GM12878 (cell line): ENCODE data around the gene IGLL5. TPM values are rescaled to one million over a fixed set of nuclear protein-coding genes. Genes with fewer than 3 reads are reported as not detected.

Experiments
- ATAC-seq: fragments of 200-7000 bp; cut with Tn5 transposase; 3 replicates; pipeline ENCODE4 v1.9.1; 2020; ENCODE audit warnings: mild to moderate bottlenecking, moderate library complexity
- BruUV-seq: library from RNA; stranded (reverse); fragments of 400-500 nt; replicated peaks from 2 replicates; lab custom pipeline; 2021; lab: Mats Ljungman, UMichigan
- CTCF ChIA-PET: fragments of 300-600 bp; sonication (Branson Sonifier 250); formaldehyde crosslinking; extraction: SDS; loops from one replicate; lab custom pipeline; 2021; ENCODE audit warnings: inconsistent platforms; lab: Yijun Ruan, JAX
- POLR2A ChIA-PET: fragments of 350-600 bp; formaldehyde crosslinking; extraction: SDS; loops from one replicate; lab custom pipeline; 2021; ENCODE audit warnings: inconsistent platforms; lab: Charles Lee
- RAD21 ChIA-PET: fragments of 300-600 bp; sonication (Branson Sonifier 250); formaldehyde crosslinking; loops from one replicate; lab custom pipeline; 2023; ENCODE audit warnings: antibody characterized with exemption; ENCODE audit not compliant: unreplicated experiment; lab: Charles Lee
- SMC1A ChIA-PET: fragments of 300-600 bp; sonication (Branson Sonifier 250); formaldehyde crosslinking; loops from one replicate; lab custom pipeline; 2023; ENCODE audit not compliant: unreplicated experiment, uncharacterized antibody; lab: Charles Lee
- DNase-seq: peaks from one replicate; pipeline ENCODE4 v3.0.0-alpha.2; 2011; ENCODE audit warnings: low read depth, low spot score
- FAIRE-seq: peaks from 3 replicates; lab custom pipeline; 2011; peaks lifted over from hg19 to GRCh38; lab: Jason Lieb, UNC
- H2AFZ ChIP-seq: 2 replicates; pipeline ENCODE4 v1.6.0; 2011; ENCODE audit warnings: low read depth, low read length, control low read depth; ENCODE audit not compliant: control insufficient read depth
- H3K27ac ChIP-seq: 2 replicates; pipeline ENCODE4 v1.5.1; 2011; ENCODE audit warnings: control low read depth; ENCODE audit not compliant: control insufficient read depth, insufficient read depth
- H3K27me3 ChIP-seq, 2 experiments: replicated peaks in 1 of 2; 2 replicates each; pipeline versions ENCODE4 v1.6.0 to v1.6.1; 2011; ENCODE audit warnings: low read length in 1 of 2; ENCODE audit not compliant: control insufficient read depth in 2 of 2, insufficient read depth in 2 of 2
- H3K36me3 ChIP-seq, 2 experiments: 2 replicates each; pipeline ENCODE4 v1.5.1; 2011; ENCODE audit warnings: low read length in 1 of 2; ENCODE audit not compliant: control insufficient read depth in 2 of 2, insufficient read depth in 2 of 2
- H3K4me1 ChIP-seq: 2 replicates; pipeline ENCODE4 v1.6.1; 2011; ENCODE audit warnings: mild to moderate bottlenecking, low read length, moderate library complexity, mixed read lengths; ENCODE audit not compliant: control insufficient read depth, insufficient read depth
- H3K4me2 ChIP-seq: 2 replicates; pipeline ENCODE4 v1.6.0; 2011; ENCODE audit warnings: control low read depth; ENCODE audit not compliant: control insufficient read depth, insufficient read depth
- H3K4me3 ChIP-seq: fragments of 200-600 bp; sonication (generic); 2 replicates; pipeline ENCODE4 v1.5.1; 2016
- H3K79me2 ChIP-seq: 2 replicates; pipeline ENCODE4 v1.6.0; 2011; ENCODE audit warnings: low read length; ENCODE audit not compliant: control insufficient read depth, insufficient read depth
- H3K9ac ChIP-seq: 2 replicates; pipeline ENCODE4 v1.8.0; 2011; ENCODE audit warnings: low read length, control low read depth, mixed read lengths; ENCODE audit not compliant: control insufficient read depth, insufficient read depth
- H3K9me3 ChIP-seq: replicated peaks from 3 replicates; pipeline ENCODE4 v1.5.1; 2011; ENCODE audit warnings: mild to moderate bottlenecking, low read length; ENCODE audit not compliant: control insufficient read depth, insufficient read depth
- H4K20me1 ChIP-seq: 2 replicates; pipeline ENCODE4 v1.6.0; 2011; ENCODE audit not compliant: control insufficient read depth, insufficient read depth
- BACH1 ChIP-seq: fragments of 450-650 bp; IDR thresholded peaks from 2 replicates; pipeline ENCODE4 v1.6.1; 2017; ENCODE audit warnings: mild to moderate bottlenecking, borderline replicate concordance
- CREB1 ChIP-seq: IDR thresholded peaks from 2 replicates; pipeline ENCODE4 v1.6.1; 2012; ENCODE audit warnings: low read depth, mild to moderate bottlenecking, inconsistent platforms
- DPF2 ChIP-seq: fragments of 450-650 bp; IDR thresholded peaks from 2 replicates; pipeline ENCODE4 v1.6.1; 2017; ENCODE audit warnings: mild to moderate bottlenecking
- FOS ChIP-seq: IDR thresholded peaks from 3 replicates; pipeline ENCODE4 v1.6.1; 2011; ENCODE audit warnings: borderline replicate concordance; ENCODE audit not compliant: insufficient read length; ENCODE audit errors: extremely low read depth
- IKZF1 ChIP-seq: fragments of 450-650 bp; conservative IDR thresholded peaks from 2 replicates; pipeline ENCODE4 v1.6.1; 2017; ENCODE audit warnings: antibody characterized with exemption, mild to moderate bottlenecking
- KAT2A ChIP-seq: conservative IDR thresholded peaks from 2 replicates; pipeline ENCODE4 v1.6.1; 2011; ENCODE audit warnings: low read depth, low read length; ENCODE audit not compliant: control insufficient read depth
- MEF2B ChIP-seq: fragments of 450-650 bp; IDR thresholded peaks from 2 replicates; pipeline ENCODE4 v1.6.1; 2018; ENCODE audit warnings: mild to moderate bottlenecking, moderate library complexity; ENCODE audit not compliant: partially characterized antibody, poor library complexity, severe bottlenecking
- NFIC ChIP-seq: IDR thresholded peaks from 2 replicates; pipeline ENCODE4 v1.6.1; 2012; ENCODE audit warnings: low read depth, mild to moderate bottlenecking, inconsistent platforms, low read length, moderate library complexity
- POLR2AphosphoS2 ChIP-seq: IDR thresholded peaks from 2 replicates; pipeline ENCODE4 v1.6.1; 2011; ENCODE audit warnings: low read depth, mild to moderate bottlenecking, low read length, improper control_type of control experiment, moderate library complexity
- SIX5 ChIP-seq: IDR thresholded peaks from 2 replicates; pipeline ENCODE4 v1.6.1; 2011; ENCODE audit warnings: mild to moderate bottlenecking, low read depth, low read length, moderate library complexity; ENCODE audit not compliant: severe bottlenecking
- SMAD5 ChIP-seq: IDR thresholded peaks from 2 replicates; pipeline ENCODE4 v1.6.1; 2016; ENCODE audit warnings: antibody characterized with exemption, low read depth
- SMC3 ChIP-seq: IDR thresholded peaks from 2 replicates; pipeline ENCODE4 v1.6.1; 2011; ENCODE audit warnings: low read length, improper control_type of control experiment, borderline replicate concordance
- SRF ChIP-seq, 2 experiments: IDR thresholded peaks; 2 replicates each; pipeline ENCODE4 v1.6.1; 2011; ENCODE audit warnings: low read depth in 2 of 2, low read length in 2 of 2, mild to moderate bottlenecking in 1 of 2, moderate library complexity in 1 of 2
- ZNF24 ChIP-seq: fragments of 450-650 bp; IDR thresholded peaks from 2 replicates; pipeline ENCODE4 v1.6.1; 2017; ENCODE audit warnings: antibody characterized with exemption, mild to moderate bottlenecking
- ZNF622 ChIP-seq: fragments of 450-650 bp; IDR thresholded peaks from 2 replicates; pipeline ENCODE4 v1.6.1; 2017; ENCODE audit warnings: mild to moderate bottlenecking, inconsistent platforms
- WGBS: methylation state at CpG from one replicate; pipeline ENCODE4 v1.1.6; 2016; ENCODE audit warnings: low lambda C conversion rate; ENCODE audit not compliant: insufficient replicate concordance, insufficient coverage; ENCODE audit errors: missing lambda C conversion rate; 5-methylcytosine and 5-hydroxymethylcytosine counted together
- in situ Hi-C: fragments of 300-500 bp; cut with MboI; formaldehyde crosslinking; loops from 9 replicates; pipeline ENCODE4 v1.14.3; 2018; ENCODE audit warnings: mixed read lengths
- intact Hi-C: fragments of 100-400 bp; cut with micrococcal nuclease; formaldehyde crosslinking; loops from one replicate; pipeline ENCODE4 v1.14.2; 2022; ENCODE audit not compliant: unreplicated experiment
- polyA plus RNA-seq, 11 experiments: library from polyadenylated mRNA; depleted of rRNA in 4 of 11; unstranded in 6 of 11; stranded (reverse) in 5 of 11; fragments of >200 nt; fragmentation: Nextera tagmentation in 4 of 11; fragmentation: Illumina TruSeq in 1 of 11; extraction: Ambion mirVana in 4 of 11; extraction: Trizol in 1 of 11; gene quantifications; 1 replicate in 1 of 11; 2 replicates in 10 of 11; pipeline versions ENCODE4 v1.2.1 to v1.2.3, GENCODE V29; 2011 to 2016; ENCODE audit warnings: inconsistent platforms in 2 of 11, missing spikeins in 2 of 11, low read depth in 1 of 11
- total RNA-seq, 4 experiments: library from RNA; depleted of rRNA in 3 of 4; stranded (reverse); fragments of >200 nt in 3 of 4; fragmentation: Illumina TruSeq in 1 of 4; extraction: Trizol in 1 of 4; gene quantifications; 2 replicates each; pipeline versions ENCODE4 v1.2.1 to v1.2.3, GENCODE V29; 2013 to 2021
- TF ChIP-seq, protein P1 (sequence below): fragments of 450-650 bp; IDR thresholded peaks from 2 replicates; pipeline ENCODE4 v1.6.1; 2016; ENCODE audit warnings: mild to moderate bottlenecking
- TF ChIP-seq, protein P2 (sequence below): fragments of 150-350 bp; IDR thresholded peaks from 2 replicates; pipeline ENCODE4 v1.6.1; 2014; ENCODE audit warnings: mild to moderate bottlenecking, low read depth, low read length

The IGLL5 gene
- total and polyA plus RNA-seq, 10 of the 15 experiments (the other 5 are each of a cell fraction or from before 2014, with no cell fraction given) = not detected

DNA sequence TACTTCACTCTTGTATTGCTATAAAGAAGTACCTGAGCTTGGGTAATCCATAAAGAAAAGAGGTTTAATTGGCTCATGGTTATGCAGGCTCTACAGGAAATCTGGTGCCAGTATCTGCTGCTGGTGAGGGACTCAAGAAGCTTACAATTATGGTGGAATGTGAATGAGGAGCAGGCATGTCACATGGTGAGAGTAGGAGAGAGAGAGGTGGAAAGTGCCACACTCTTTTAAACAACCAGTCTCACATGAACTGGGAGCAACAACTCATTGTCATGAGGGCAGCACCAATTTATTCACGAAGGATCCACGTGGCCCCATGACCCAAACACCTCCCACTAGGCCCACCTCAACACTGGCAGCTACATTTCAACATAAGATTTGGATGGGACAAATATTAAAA lies 24.6 kb upstream of the IGLL5 start:
- no peak overlapping the region for H3K4me2 ChIP-seq
- intact Hi-C loops = no loop called here
- no peak overlapping the region for H3K27ac ChIP-seq
- H3K79me2 ChIP-seq = no peaks in the 10 kb centered on the region
- H3K4me3 ChIP-seq = no peak overlapping the region
- no peaks in the 10 kb centered on the region for H3K36me3 ChIP-seq
- no peaks in the 10 kb centered on the region for H4K20me1 ChIP-seq
- TF ChIP-seq ZNF622 (no peak), POLR2AphosphoS2 (no peak), BACH1 (no peak), DPF2 (no peak), FOS (no peak), SMC3 (no peak), MEF2B (no peak), ZNF24 (no peak), CREB1 (no peak), SRF (IDR thresholded peaks at IDR 0.05; ENCODE audit: low read depth in 2 of 2, low read length in 2 of 2) (no peak), IKZF1 (no peak), SMAD5 (no peak), KAT2A (no peak), NFIC (no peak), SIX5 (no peak)
- TF ChIP-seq, protein P1, sequence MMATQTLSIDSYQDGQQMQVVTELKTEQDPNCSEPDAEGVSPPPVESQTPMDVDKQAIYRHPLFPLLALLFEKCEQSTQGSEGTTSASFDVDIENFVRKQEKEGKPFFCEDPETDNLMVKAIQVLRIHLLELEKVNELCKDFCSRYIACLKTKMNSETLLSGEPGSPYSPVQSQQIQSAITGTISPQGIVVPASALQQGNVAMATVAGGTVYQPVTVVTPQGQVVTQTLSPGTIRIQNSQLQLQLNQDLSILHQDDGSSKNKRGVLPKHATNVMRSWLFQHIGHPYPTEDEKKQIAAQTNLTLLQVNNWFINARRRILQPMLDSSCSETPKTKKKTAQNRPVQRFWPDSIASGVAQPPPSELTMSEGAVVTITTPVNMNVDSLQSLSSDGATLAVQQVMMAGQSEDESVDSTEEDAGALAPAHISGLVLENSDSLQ = no peak
- TF ChIP-seq, protein P2, sequence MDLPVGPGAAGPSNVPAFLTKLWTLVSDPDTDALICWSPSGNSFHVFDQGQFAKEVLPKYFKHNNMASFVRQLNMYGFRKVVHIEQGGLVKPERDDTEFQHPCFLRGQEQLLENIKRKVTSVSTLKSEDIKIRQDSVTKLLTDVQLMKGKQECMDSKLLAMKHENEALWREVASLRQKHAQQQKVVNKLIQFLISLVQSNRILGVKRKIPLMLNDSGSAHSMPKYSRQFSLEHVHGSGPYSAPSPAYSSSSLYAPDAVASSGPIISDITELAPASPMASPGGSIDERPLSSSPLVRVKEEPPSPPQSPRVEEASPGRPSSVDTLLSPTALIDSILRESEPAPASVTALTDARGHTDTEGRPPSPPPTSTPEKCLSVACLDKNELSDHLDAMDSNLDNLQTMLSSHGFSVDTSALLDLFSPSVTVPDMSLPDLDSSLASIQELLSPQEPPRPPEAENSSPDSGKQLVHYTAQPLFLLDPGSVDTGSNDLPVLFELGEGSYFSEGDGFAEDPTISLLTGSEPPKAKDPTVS = no peak
- ChIA-PET CTCF (no interaction called here), POLR2A (no interaction called here), RAD21 (no interaction called here), SMC1A (no interaction called here)
- no peak overlapping the region for H3K9ac ChIP-seq
- H2AFZ ChIP-seq = no peak overlapping the region
- no CpG with 5 or more reads among the region's 2 CpGs for WGBS
- no peak for ATAC-seq
- H3K9me3 ChIP-seq = no peaks in the 10 kb centered on the region
- in situ Hi-C loops = no loop called here
- BruUV-seq = no TSS peak
- H3K4me1 ChIP-seq = no peaks in the 10 kb centered on the region
- FAIRE-seq = no peak
- H3K27me3 ChIP-seq = no peaks in the 10 kb centered on the region
- DNase-seq = no peak
